AG04449 (cell line): ENCODE measurements around the gene UFSP1.
"Not testable (repeated sequence)": the region's sequence is repeated elsewhere in the genome, so short reads cannot be mapped to it uniquely, and the experiment has no call there.

Source experiments
- CTCF ChIA-PET: fragments of 350-600 bp; formaldehyde crosslinking; extraction: SDS; loops from one replicate; lab custom pipeline; 2021; ENCODE audit warnings: antibody characterized with exemption; lab: Yijun Ruan, JAX
- POLR2A ChIA-PET: fragments of 400-600, 350-600 bp; formaldehyde crosslinking; extraction: SDS; loops from one replicate; lab custom pipeline; 2020; ENCODE audit warnings: antibody characterized with exemption, inconsistent platforms; lab: Yijun Ruan, JAX
- DNase-seq: peaks from one replicate; pipeline ENCODE4 v3.0.0-alpha.2; 2010; ENCODE audit warnings: low read depth, low spot score
- H3K4me3 ChIP-seq: 2 replicates; pipeline ENCODE4 v1.5.1; 2011; ENCODE audit warnings: low read depth, mild to moderate bottlenecking, control low read depth, low read length
- TF ChIP-seq, protein P1 (sequence below): IDR thresholded peaks from one replicate; pipeline ENCODE4 v1.5.1; 2011; ENCODE audit warnings: mild to moderate bottlenecking, moderate library complexity, low read length, control low read depth, inconsistent platforms; ENCODE audit not compliant: insufficient read depth; ENCODE audit errors: missing control alignments

Gene UFSP1

DNA sequence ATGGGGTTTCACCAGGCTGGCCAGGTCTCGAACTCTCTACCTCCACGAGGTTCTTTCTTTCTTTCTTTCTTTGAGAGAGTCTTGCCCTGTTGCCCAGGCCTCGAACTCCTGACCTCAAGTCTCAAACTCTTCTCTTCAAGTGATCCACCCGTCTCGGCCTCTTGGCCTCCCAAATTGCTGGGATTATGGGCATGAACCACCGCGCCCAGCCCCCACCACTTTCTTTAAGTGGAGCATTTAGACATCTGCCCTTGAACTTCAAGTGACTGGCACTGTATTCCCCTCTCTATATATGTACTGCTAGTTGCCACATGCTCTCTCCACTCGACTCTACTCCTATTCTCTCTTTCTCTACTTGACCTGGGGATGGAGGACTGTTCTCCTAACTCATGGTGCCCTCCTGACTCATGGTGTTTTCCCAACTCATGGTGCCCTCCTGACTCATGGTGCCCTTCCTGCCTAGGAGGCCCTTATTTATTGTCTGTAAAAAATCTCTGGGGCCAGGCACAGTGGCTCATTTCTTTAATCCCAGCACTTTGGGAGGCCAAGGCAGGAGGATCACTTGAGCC, 25.4 kb upstream of the UFSP1 start:
- no peak for DNase-seq
- CTCF ChIA-PET = no interaction called here
- TF ChIP-seq, protein P1, sequence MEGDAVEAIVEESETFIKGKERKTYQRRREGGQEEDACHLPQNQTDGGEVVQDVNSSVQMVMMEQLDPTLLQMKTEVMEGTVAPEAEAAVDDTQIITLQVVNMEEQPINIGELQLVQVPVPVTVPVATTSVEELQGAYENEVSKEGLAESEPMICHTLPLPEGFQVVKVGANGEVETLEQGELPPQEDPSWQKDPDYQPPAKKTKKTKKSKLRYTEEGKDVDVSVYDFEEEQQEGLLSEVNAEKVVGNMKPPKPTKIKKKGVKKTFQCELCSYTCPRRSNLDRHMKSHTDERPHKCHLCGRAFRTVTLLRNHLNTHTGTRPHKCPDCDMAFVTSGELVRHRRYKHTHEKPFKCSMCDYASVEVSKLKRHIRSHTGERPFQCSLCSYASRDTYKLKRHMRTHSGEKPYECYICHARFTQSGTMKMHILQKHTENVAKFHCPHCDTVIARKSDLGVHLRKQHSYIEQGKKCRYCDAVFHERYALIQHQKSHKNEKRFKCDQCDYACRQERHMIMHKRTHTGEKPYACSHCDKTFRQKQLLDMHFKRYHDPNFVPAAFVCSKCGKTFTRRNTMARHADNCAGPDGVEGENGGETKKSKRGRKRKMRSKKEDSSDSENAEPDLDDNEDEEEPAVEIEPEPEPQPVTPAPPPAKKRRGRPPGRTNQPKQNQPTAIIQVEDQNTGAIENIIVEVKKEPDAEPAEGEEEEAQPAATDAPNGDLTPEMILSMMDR = no peak
- POLR2A ChIA-PET = no interaction called here
- no peak overlapping the region for H3K4me3 ChIP-seq

DNA sequence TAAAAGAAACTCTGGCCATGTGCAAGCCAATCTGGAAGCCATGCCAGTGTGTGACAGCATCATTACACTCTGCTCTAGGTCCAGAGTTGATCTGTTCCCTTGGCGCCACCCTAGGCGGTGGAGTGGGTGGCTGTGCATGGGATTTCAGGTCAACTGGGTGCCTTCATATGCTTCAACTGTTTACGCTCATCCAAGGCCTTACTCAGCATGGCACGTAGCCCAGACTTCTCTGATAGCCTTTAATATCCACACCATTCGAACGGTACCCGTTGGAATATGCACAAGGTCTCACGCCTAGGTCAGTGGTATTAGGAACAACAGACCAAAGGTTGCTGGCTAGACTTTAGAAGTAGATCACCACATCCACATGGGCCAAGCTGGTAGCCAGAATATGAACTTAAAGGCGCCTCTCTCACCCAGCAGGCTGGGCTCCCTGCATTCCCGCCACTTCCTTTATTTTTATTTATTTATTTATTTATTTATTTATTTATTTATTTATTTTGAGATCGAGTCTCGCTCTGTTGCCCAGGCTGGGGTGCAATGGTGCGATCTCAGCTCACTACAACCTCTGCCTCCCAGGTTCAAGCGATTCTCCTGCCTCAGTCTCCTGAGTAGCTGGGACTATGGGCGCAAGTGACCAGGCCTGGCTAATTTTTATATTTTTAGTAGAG, 24.8 kb upstream of the UFSP1 start:
- CTCF ChIA-PET = no interaction called here
- POLR2A ChIA-PET = no interaction called here
- DNase-seq = no peak
- TF ChIP-seq, protein P1 = no peak
- H3K4me3 ChIP-seq = no peak overlapping the region

DNA sequence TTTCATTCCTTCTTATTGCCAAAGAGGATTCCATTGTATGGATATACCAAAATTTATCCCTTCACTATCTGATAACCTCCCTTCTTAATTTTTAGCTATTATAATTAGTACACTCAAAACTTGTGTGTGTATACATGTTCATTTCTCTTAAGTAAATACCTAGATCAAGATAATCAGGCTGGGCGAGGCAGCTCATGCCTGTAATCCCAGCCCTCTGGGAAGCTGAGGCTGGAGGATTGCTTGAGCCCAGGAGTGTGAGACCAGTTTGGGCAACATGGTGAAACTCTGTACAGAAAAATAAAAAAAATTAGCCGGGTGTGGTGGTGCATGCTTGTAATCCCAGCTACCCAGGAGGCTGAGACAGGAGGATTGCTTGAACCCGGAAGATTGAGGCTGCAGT, 22.0 kb upstream of the UFSP1 start:
- DNase-seq = no peak
- H3K4me3 ChIP-seq = no peak overlapping the region
- CTCF ChIA-PET = interaction anchor here (1.6 kb wide), 1 partner anchor 166 kb away, joined by 4 read pairs; no protein-coding TSS in a partner anchor
- TF ChIP-seq, protein P1 = no peak
- POLR2A ChIA-PET = interaction anchor here (0.6 kb wide), 1 partner anchor 241 kb away, joined by 3 read pairs; no protein-coding TSS in a partner anchor

DNA sequence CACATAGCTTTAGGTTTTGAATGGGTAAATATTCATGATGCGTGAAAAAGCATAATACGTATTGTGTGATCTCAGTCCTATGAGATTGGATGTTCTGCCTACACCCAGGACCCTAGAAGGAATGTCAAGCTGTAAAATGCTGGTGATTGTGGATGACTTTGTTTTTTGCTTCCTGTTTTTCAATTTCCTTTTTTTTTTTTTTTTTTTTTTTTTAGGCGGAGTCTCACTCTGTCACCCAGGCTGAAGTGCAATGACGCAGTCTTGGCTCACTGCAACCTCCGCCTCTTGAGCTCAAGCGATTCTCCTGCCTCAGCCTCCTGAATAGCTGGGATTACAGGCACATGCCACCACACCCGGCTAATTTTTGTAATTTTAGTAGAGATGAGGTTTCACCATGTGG, 20.9 kb upstream of the UFSP1 start:
- POLR2A ChIA-PET, DNase-seq: not testable (repeated sequence)

DNA sequence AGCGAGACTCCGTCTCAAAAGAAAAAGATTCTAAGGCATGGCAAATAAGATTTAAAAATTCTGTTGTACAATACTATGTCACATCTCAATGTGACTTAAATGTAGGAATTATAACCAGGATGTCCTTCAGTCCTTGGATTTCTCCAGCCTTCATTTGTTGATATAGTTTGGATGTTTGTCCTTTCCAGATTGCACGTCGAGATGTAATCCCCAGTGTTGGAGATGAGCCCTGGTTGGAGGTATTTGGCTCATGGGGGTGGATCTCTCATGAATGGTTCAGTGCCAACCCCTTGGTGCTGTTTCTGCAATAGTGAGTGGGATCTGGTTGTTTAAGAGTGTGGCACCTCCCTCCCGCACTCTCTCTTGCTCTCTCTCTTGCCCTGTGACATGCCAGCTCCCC, 19.0 kb upstream of the UFSP1 start:
- ChIA-PET CTCF (no interaction called here), POLR2A (no interaction called here)
- H3K4me3 ChIP-seq = no peak overlapping the region
- no peak for DNase-seq
- TF ChIP-seq, protein P1 = no peak

More for the DNA sequence above, 20.9 kb upstream of the UFSP1 start:
- CTCF ChIA-PET = interaction anchor here (0.7 to 2.0 kb wide), 2 partner anchors 12 to 149 kb away, joined by 3 to 5 read pairs; no protein-coding TSS in a partner anchor
- not testable (repeated sequence) for H3K4me3 ChIP-seq

DNA sequence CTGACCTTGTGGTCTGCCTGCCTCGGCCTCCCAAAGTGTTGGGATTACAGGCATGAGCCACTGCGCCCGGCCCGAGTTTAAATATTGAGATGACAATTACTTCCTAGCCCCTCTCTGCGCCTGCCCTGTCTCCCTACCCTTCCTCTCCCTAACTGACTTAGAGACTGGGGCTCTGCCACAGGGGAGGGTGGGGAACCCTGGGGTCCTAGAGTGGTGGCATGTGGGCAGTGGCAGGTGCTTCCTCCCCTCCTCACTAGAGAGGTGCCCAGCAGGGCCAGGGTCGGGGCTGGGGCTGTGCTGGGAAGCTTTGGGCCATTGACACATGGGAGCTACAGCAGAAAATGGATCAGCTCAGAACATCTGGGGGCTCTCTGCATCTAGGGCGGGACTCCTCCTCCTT, 13.1 kb upstream of the UFSP1 start:
- no peak overlapping the region for H3K4me3 ChIP-seq
- no peak for DNase-seq
- POLR2A ChIA-PET = no interaction called here
- TF ChIP-seq, protein P1 = no peak
- CTCF ChIA-PET = interaction anchor here (1.4 to 9.3 kb wide), 4 partner anchors 8 to 175 kb away, joined by 4 to 105 read pairs (median 8); partner anchors contain the start of gene ACHE
